Astrocyte of the cerebellum (primary cell): Measurements from ENCODE around the gene LMNTD2.

Experiments used
- DNase-seq: peaks from one replicate; pipeline ENCODE4 v3.0.0-alpha.2; 2011; ENCODE audit warnings: low read depth
- H3K4me3 ChIP-seq: 2 replicates; pipeline ENCODE4 v1.5.1; 2011; ENCODE audit warnings: mild to moderate bottlenecking, low read depth, low read length, moderate library complexity
- in situ Hi-C: cut with HindIII; loops from 2 replicates; pipeline ENCODE4 v1.10.0; 2017; ENCODE audit warnings: low sequenced_read_pairs
- TF ChIP-seq, protein P1 (sequence below): IDR thresholded peaks from 2 replicates; pipeline ENCODE4 v1.5.1; 2012; ENCODE audit warnings: low read length, low read depth, moderate library complexity, mild to moderate bottlenecking; ENCODE audit errors: missing control alignments

LMNTD2 gene

DNA sequence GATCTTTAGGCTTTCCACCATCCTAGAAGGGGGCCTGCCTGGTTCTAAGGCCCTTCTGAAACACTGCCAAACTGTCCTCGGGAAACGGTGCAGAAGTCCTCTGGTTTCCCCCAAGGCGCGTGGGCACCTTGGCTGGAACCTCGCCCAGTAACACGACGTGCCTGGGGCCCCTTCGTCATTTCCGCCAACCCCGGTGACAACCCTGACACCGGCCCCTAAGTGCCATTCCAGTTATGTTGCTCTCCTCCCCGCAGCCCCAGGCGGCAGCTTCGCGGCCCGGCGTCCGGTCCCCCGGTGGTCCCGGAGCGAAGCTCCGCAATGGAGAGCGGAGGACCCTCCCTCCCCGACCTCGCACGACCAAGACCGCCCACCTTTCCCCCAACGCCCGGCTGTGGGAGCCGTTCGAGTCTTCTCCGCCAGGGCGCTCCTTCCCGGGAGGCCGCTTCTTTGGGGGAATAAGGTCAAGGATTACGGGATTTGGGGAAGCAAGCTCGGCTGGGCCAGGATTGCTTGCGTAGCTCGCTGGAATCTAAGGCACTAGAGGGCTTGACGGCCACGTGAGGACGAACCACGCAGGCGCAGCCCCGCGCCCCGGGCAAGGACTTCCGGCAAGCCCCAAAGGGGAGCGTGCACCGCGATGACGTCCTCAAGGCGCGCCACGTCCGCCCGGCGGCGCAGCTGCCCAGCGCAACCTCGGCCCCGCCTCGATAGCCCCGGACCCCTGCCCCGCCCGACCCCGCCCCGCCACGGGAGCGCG is 54.1 kb downstream of the LMNTD2 start:
- in situ Hi-C loops = no loop called here
- DNase-seq = peak; percentile 93
- TF ChIP-seq, protein P1, sequence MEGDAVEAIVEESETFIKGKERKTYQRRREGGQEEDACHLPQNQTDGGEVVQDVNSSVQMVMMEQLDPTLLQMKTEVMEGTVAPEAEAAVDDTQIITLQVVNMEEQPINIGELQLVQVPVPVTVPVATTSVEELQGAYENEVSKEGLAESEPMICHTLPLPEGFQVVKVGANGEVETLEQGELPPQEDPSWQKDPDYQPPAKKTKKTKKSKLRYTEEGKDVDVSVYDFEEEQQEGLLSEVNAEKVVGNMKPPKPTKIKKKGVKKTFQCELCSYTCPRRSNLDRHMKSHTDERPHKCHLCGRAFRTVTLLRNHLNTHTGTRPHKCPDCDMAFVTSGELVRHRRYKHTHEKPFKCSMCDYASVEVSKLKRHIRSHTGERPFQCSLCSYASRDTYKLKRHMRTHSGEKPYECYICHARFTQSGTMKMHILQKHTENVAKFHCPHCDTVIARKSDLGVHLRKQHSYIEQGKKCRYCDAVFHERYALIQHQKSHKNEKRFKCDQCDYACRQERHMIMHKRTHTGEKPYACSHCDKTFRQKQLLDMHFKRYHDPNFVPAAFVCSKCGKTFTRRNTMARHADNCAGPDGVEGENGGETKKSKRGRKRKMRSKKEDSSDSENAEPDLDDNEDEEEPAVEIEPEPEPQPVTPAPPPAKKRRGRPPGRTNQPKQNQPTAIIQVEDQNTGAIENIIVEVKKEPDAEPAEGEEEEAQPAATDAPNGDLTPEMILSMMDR = no peak
- peak overlapping the region; percentile 95 for H3K4me3 ChIP-seq

DNA sequence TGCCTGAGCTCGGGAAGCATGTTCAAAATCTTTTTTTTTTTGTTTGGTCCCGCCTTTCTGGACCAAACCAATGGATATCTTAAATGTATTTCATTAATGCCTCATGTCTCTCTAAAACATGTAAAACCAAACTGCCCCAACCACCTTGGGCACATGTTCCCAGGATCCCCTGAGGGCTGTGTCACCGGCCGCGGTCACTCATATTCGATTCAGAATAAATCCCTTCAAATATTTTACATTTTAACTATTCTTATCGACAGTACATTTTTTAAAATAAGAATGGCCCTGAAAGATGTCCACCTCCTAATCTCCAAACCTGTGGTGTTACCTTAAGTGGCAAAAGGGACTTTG is 55.6 kb downstream of the LMNTD2 start:
- DNase-seq = no peak
- in situ Hi-C loops = no loop called here
- peak overlapping the region; percentile 41 for H3K4me3 ChIP-seq
- TF ChIP-seq, protein P1 = no peak
